Measurements from ENCODE around the gene RALGDS.
"Not testable (repeated sequence)": the region's sequence is repeated elsewhere in the genome, so short reads cannot be mapped to it uniquely, and the experiment has no call there.

Gene RALGDS

DNA sequence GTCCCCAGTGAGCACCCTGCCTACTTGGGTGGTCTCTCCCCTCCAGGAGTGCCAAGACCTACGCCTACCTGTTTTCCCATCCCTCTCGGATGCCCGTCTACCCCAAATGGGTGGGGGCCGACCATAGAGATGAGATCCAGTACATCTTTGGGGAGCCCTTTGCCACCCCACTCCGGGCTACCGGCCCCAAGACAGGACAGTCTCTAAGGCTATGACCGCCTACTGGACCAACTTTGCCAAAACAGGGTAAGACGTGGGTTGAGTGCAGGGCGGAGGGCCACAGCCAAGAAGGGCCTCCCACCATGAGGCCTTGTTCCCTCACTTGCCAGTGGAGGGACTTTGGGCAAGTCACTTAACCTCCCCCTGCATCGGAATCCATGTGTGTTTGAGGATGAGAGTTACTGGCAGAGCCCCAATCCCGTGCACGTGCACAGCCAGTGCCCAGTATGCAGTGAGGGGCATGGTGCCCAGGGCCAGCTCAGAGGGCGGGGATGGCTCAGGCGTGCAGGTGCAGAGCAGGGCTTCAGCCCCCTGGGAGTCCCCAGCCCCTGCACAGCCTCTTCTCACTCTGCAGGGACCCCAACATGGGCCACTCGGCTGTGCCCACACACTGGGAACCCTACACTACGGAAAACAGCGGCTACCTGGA lies 34.7 kb downstream of the RALGDS start:
- not testable (repeated sequence) for DNase-seq

DNA sequence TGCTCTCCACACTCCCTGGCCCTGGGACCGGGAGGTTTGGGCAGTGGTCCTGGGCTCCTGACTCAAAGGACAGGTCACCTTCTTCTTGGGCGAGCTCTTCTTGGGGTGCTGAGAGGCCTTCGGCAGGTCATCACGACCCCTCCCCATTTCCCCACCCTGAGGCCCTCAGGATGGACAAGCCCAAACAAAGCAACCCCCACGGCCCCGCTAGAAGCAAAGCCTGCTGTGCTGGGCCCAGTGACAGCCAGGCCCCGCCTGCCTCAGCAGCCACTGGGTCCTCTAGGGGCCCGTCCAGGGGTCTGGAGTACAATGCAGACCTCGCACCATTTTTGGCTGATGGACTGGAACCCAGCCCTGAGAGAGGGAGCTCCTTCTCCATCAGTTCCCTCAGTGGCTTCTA lies 37.4 kb downstream of the RALGDS start:
- not testable (repeated sequence) for DNase-seq

DNA sequence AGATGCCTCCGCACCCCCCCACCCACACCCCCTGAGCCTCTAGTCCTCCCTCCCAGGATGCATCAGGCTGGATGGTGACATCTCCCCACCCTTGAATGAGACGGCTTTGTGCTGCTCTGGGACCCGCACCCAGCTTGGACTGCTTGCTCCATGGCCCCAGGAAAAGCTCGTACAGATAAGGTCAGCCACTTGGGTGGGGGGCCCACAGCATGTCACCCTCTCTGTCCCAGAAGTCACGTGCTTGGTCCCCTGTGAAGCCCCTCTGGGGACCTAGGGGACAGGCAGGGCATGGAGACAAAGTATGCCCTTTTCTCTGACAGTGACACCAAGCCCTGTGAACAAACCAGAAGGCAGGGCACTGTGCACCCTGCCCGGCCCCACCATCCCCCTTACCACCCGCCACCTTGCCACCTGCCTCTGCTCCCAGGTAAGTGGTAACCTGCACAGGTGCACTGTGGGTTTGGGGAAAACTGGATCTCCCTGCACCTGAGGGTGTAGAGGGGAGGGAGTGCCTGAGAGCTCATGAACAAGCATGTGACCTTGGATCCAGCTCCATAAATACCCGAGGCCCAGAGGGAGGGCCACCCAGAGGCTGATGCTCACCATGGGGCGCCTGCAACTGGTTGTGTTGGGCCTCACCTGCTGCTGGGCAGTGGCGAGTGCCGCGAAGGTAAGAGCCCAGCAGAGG lies 38.9 kb downstream of the RALGDS start:
- not testable (repeated sequence) for DNase-seq

DNA sequence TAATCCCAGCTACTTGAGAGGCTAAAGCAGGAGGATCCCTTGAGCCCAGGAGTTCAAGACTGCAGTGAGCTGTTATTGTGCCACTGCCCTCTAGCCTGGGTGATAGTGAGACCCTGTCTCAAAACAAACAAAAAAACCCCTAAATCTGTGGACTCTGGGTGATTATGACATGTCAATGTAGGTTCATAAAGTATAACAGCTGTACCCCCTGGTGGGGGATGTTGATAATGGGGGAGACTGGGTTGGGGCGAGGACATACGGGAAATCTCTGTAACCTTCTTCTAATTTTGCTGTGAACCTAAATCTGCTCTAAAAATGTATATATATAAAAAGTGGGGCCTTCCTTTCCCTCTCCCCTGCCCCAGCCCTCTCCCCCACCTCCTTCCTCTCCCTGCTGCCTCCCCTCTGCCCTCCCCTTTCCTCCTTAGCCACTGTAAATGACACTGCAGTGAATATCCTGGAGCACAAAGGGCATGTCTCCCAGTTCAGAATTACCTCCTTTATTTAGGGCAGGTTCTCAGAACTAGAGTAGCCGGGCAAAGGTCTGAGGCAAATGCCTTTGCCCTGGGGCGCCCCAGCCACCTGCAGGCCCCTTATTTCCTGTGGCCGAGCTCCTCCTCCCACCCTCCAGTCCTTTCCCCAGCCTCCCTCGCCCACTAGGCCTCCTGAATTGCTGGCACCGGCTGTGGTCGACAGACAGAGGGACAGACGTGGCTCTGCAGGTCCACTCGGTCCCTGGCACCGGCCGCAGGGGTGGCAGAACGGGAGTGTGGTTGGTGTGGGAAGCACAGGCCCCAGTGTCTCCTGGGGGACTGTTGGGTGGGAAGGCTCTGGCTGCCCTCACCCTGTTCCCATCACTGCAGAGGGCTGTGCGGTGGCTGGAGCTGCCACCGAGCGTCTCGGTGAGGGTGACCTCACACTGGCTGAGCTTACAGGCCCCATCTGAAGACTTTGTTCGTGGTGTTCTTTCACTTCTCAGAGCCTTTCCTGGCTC lies 40.0 kb downstream of the RALGDS start:
- DNase-seq, result not testable (repeated sequence)

DNA sequence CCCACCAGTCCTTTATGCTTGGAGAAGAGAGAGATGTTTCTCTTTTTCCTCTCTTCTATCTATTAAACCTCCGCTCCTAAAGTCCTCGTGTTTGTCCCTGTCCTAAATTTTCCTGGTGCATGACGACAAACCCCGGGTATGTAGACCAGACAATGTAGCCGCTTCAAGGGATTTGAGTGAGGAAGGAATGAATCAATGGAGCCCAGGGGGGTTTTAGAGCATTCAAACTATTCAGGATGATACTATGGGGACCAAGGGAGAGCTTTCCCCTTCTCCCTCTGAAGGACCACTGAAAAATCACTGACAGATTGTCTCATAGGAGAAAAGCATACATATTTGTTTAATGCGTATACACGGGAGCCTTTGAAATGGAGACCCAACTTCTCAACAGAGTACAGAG lies 40.9 kb downstream of the RALGDS start:
- no peak for DNase-seq

DNA sequence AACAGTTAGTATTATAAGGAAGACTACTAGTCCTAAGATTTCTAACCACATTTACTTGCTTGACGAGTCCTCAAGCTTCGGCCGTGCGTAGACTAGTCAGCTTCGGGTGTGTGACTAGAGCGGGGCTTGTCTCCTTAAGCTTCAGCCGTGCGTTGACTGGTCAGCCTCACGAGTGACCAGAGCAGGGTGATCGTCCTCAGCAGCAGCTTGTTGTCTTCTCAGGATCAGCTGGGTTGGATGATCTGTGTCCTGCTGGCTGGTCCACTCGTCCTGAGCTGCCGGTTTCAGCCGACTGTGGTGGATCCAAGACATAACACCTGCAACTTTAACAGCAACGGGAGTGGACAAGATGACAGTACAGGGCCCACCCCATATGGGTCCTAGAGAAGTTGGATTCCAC lies 42.6 kb downstream of the RALGDS start:
- no peak for DNase-seq

DNA sequence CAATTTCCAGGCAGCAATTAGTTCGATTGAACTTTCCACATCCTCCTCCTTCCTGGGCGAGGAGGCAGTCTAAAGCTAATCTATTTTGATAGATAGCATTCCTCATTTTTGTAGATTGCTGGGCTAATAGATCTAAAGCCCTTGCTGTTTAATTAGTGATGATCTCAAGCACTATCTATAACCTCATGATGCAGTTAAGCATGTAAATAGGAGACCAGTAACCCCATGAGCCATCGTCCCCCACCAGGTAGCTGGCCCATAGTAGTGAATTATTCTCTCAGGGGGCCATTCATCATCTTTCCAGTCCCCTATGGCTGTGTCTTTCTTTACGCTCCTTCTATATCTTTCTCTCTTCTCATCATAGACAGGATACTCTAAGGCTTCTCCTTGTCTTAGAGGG lies 44.3 kb downstream of the RALGDS start:
- no peak for DNase-seq

DNA sequence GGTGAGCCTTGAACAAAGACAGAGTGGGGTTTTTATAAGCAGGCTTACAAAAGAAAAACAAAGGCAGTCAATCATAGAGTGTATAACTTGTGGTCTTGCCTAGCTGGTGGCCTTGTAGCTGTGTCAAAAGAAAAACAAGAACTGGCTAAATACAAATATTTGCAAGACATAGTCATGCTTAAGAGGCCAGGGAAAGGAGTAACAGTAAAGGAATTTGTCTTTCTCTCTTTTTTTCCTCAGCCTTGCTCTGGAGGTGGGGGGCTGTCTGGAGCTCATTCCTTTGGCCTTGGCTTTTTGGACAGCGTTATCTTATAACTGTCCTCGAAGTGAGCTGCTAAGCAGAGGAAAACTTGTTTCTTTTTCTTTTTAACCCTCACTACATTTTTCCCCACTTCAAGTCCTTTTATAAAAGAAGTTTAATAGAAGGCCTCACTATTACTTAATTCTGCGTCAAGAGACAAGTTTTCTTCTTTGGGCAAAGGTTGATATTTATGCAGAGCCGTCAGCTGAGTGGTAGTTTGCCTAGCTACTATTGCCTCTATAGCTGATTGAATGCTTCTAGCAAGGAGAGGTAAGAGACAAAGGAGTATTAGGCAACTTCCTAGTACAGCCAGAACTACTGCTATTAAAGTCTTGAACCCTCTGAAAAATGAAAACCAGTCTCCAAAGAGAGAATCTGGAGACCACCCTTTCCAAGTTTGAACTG lies 45.0 kb downstream of the RALGDS start:
- DNase-seq, result no peak

DNA sequence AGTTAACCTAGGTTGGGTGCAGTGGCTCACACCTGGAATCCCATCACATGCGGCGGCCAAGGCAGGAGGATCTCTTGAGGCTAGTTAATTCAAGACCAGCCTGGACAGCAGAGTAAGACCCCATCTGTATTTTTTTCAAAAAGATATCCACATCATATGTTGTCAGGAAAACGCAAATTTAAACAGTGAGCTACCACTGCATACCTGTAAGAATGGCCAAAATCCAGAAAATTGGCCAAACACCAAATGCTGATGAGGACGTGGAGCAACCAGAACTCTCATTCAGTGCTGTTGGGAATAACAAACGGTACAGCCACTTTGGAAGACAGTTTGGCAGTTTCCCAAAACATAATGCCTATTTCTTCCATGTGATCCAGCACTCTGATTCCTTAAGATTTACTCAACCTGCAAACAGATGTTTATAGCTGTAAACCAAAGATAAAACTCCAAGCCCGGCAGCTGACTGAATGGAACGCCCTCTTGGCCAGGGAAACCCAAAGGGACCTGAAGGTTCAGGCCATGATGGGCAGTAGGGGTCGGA lies 46.9 kb downstream of the RALGDS start:
- no peak for DNase-seq

DNA sequence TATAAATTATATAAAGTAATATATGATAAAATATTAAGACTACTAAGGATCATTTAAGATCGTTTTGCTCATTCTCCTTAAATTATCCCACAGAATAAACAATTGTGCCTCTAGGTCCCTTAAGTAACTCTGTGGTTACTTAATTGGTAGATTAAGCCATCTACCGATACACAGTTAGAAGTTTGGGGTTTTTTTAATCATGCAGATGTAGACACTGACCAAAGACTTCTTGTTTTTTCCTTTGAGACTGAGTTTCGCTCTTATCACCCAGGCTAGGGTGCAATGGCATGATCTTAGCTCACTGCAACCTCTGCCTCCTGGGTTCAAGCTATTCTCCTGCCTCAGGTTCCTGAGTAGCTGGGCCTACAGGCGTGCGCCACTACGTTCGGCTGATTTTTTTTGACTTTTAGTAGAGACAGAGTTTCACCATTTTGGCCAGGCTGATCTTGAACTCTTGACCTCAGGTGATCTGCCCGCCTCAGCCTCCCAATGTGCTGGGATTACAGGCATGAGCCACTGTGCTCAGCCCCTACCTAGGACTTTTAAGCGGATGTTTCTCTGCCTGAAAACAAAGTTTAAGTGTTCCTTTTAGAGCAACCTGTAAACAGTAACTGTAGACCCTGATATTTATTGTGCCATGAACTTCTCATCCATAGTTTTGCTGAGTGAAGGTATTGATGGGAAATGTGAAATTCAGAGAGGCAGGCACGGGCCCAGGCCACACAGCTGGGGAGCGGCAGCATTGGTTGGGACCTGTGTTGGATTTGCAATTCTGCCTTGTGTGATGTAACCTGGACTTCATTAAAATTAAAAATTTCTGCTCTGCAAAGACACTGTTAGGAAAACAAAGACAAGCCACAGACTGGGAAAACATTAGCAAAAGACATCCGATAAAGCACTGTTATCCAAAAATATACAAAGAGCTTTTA lies 47.7 kb downstream of the RALGDS start:
- DNase-seq, result no peak

DNA sequence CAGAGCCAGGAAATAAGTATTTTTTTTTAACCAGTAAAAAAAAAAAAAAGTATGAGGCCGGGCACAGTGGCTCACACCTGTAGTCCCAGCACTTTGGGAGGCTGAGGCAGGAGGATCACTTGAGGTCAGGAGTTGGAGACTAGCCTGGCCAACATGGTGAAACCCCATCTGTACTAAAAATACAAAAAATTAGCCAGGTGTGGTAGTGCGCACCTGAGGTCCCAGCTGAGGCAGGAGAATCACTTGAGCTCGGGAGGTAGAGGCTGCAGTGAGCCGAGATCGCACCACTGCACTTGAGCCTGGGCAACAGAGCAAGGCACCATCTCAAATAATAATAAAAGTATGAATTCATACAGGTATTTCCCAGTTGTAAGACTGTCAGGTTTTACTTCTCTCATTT lies 48.8 kb downstream of the RALGDS start:
- not testable (repeated sequence) for DNase-seq

DNA sequence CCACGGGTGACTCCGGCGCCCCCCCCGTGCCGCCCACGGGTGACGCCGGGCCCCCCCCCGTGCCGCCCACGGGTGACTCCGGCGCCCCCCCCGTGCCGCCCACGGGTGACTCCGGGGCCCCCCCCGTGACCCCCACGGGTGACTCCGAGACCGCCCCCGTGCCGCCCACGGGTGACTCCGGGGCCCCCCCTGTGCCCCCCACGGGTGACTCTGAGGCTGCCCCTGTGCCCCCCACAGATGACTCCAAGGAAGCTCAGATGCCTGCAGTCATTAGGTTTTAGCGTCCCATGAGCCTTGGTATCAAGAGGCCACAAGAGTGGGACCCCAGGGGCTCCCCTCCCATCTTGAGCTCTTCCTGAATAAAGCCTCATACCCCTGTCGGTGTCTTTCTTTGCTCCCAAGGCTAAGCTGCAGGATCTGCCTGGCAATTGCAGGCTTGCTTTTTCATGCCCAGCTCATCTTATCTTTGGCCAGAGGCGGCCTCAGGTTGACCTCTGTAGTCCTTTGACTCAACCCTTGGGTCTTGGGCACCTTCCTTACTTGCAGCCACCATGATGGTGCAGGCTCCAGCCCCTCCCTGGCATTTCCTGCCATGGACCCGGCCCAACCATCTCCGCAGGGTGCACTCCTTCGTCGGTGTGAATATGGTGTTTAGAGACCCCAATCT lies 49.4 kb downstream of the RALGDS start:
- no peak for DNase-seq

DNA sequence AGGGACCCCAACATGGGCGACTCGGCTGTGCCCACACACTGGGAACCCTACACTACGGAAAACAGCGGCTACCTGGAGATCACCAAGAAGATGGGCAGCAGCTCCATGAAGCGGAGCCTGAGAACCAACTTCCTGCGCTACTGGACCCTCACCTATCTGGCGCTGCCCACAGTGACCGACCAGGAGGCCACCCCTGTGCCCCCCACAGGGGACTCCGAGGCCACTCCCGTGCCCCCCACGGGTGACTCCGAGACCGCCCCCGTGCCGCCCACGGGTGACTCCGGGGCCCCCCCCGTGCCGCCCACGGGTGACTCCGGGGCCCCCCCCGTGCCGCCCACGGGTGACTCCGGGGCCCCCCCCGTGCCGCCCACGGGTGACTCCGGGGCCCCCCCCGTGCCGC lies 50.1 kb downstream of the RALGDS start:
- DNase-seq, result not testable (repeated sequence)

DNA sequence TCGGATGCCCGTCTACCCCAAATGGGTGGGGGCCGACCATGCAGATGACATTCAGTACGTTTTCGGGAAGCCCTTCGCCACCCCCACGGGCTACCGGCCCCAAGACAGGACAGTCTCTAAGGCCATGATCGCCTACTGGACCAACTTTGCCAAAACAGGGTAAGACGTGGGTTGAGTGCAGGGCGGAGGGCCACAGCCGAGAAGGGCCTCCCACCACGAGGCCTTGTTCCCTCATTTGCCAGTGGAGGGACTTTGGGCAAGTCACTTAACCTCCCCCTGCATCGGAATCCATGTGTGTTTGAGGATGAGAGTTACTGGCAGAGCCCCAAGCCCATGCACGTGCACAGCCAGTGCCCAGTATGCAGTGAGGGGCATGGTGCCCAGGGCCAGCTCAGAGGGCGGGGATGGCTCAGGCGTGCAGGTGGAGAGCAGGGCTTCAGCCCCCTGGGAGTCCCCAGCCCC lies 50.5 kb downstream of the RALGDS start:
- not testable (repeated sequence) for DNase-seq

DNA sequence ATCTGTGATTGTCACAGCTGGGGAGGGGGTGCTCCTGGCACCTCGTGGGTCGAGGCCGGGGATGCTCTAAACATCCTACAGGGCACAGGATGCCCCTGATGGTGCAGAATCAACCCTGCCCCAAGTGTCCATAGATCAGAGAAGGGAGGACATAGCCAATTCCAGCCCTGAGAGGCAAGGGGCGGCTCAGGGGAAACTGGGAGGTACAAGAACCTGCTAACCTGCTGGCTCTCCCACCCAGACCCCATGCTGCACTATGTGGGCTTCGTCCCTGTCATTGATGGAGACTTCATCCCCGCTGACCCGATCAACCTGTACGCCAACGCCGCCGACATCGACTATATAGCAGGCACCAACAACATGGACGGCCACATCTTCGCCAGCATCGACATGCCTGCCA lies 52.6 kb downstream of the RALGDS start:
- DNase-seq, result not testable (repeated sequence)

DNA sequence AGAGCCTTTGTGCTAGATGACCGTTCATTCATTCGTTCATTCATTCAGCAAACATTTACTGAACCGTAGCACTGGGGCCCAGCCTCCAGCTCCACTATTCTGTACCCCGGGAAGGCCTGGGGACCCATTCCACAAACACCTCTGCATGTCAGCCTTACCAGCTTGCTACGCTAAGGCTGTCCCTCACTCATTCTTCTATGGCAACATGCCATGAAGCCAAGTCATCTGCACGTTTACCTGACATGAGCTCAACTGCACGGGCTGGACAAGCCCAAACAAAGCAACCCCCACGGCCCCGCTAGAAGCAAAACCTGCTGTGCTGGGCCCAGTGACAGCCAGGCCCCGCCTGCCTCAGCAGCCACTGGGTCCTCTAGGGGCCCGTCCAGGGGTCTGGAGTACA lies 53.2 kb downstream of the RALGDS start:
- no peak for DNase-seq

DNA sequence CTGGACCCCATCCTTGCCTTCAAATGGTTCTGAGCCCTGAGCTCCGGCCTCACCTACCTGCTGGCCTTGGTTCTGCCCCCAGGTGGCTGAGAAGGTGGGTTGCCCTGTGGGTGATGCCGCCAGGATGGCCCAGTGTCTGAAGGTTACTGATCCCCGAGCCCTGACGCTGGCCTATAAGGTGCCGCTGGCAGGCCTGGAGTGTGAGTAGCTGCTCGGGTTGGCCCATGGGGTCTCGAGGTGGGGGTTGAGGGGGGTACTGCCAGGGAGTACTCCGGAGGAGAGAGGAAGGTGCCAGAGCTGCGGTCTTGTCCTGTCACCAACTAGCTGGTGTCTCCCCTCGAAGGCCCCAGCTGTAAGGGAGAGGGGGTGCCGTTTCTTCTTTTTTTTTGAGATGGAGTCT lies 54.0 kb downstream of the RALGDS start:
- DNase-seq, result no peak

DNA sequence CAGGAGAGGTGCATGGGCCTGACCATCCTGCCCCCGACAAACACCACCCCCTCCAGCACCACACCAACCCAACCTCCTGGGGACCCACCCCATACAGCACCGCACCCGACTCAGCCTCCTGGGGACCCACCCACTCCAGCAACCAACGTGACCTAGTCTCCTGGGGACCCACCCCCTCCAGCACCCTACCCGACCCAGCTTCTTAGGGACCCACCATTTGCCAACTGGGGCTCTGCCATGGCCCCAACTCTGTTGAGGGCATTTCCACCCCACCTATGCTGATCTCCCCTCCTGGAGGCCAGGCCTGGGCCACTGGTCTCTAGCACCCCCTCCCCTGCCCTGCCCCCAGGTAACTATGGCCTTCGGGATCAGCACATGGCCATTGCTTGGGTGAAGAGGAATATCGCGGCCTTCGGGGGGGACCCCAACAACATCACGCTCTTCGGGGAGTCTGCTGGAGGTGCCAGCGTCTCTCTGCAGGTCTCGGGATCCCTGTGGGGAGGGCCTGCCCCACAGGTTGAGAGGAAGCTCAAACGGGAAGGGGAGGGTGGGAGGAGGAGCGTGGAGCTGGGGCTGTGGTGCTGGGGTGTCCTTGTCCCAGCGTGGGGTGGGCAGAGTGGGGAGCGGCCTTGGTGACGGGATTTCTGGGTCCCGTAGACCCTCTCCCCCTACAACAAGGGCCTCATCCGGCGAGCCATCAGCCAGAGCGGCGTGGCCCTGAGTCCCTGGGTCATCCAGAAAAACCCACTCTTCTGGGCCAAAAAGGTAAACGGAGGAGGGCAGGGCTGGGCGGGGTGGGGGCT lies 54.7 kb downstream of the RALGDS start:
- no peak for DNase-seq

DNA sequence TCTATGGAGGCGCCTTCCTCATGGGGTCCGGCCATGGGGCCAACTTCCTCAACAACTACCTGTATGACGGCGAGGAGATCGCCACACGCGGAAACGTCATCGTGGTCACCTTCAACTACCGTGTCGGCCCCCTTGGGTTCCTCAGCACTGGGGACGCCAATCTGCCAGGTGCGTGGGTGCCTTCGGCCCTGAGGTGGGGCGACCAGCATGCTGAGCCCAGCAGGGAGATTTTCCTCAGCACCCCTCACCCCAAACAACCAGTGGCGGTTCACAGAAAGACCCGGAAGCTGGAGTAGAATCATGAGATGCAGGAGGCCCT lies 56.0 kb downstream of the RALGDS start:
- no peak for DNase-seq
